K562 (cell line): ENCODE results near the gene BMPER. TPM values are rescaled to one million over a fixed set of nuclear protein-coding genes. Genes with fewer than 3 reads are reported as not detected.

Experiments
- ATAC-seq: fragments of 200-7000 bp; cut with Tn5 transposase; 3 replicates; pipeline ENCODE4 v1.9.1; 2020; ENCODE audit warnings: moderate library complexity
- BruUV-seq: library from RNA; stranded (reverse); fragments of 400-500 nt; replicated peaks from 2 replicates; lab custom pipeline; 2021; lab: Mats Ljungman, UMichigan
- CTCF ChIA-PET: fragments of 300-600 bp; formaldehyde crosslinking; extraction: SDS; loops from one replicate; lab custom pipeline; 2021; ENCODE audit warnings: low intra/inter-chr PET ratio; lab: Yijun Ruan, JAX
- POLR2A ChIA-PET: fragments of 300-600, 350-650 bp; sonication (Branson Sonifier 250); formaldehyde crosslinking; extraction: SDS; loops from one replicate; lab custom pipeline; 2021; ENCODE audit warnings: antibody characterized with exemption, inconsistent platforms; lab: Yijun Ruan, JAX
- DNase-seq, 4 experiments: peaks; one replicate each; pipeline versions ENCODE4 v3.0.0 to v3.0.0-alpha.2; 2011 to 2018; ENCODE audit warnings: low spot score in 3 of 4, mixed read lengths in 3 of 4; ENCODE audit errors: extremely low read depth in 1 of 4
- FAIRE-seq: peaks from 2 replicates; lab custom pipeline; 2011; peaks lifted over from hg19 to GRCh38; lab: Jason Lieb, UNC
- H2AFZ ChIP-seq: 2 replicates; pipeline ENCODE4 v1.6.0; 2011; ENCODE audit warnings: low read depth, low read length, control low read depth, inconsistent platforms
- H3K27ac ChIP-seq: fragments of 200-600 bp; 3 replicates; pipeline ENCODE4 v1.8.0; 2011; ENCODE audit warnings: low read depth, mild to moderate bottlenecking, control low read depth, inconsistent platforms, low read length, moderate library complexity, mixed read lengths; ENCODE audit errors: extremely low read depth
- H3K27me3 ChIP-seq, 2 experiments: fragments of 300-600 bp in 1 of 2; 2 replicates in 1 of 2; 3 replicates in 1 of 2; pipeline versions ENCODE4 v1.6.0 to v1.8.0; 2011; ENCODE audit warnings: inconsistent platforms in 2 of 2, low read length in 2 of 2, mild to moderate bottlenecking in 1 of 2, mixed read lengths in 1 of 2, moderate library complexity in 1 of 2; ENCODE audit not compliant: control insufficient read depth in 2 of 2, insufficient read depth in 2 of 2
- H3K36me3 ChIP-seq: fragments of 300-600 bp; 3 replicates; pipeline ENCODE4 v1.8.0; 2011; ENCODE audit warnings: mild to moderate bottlenecking, low read length, inconsistent platforms; ENCODE audit not compliant: control insufficient read depth, insufficient read depth
- H3K4me1 ChIP-seq, 2 experiments: fragments of 200-600 bp in 1 of 2; replicated peaks in 1 of 2; 2 replicates in 1 of 2; 3 replicates in 1 of 2; pipeline versions ENCODE4 v1.5.1 to v1.8.0; 2011; ENCODE audit warnings: inconsistent platforms in 2 of 2, low read length in 2 of 2, mild to moderate bottlenecking in 1 of 2, mixed read lengths in 1 of 2, moderate library complexity in 1 of 2; ENCODE audit not compliant: control insufficient read depth in 2 of 2, insufficient read depth in 2 of 2
- H3K4me2 ChIP-seq: 2 replicates; pipeline ENCODE4 v1.6.1; 2011; ENCODE audit warnings: low read length, control low read depth, inconsistent platforms, mixed read lengths; ENCODE audit not compliant: insufficient read depth
- H3K4me3 ChIP-seq: fragments of 200-600 bp; sonication (generic), shearing (Covaris generic); 2 replicates; pipeline ENCODE4 v1.5.1; 2016; ENCODE audit warnings: control low read depth, inconsistent platforms
- H3K79me2 ChIP-seq: fragments of 200-600 bp; 3 replicates; pipeline ENCODE4 v1.8.0; 2011; ENCODE audit warnings: low read length, inconsistent platforms; ENCODE audit not compliant: control insufficient read depth, insufficient read depth
- H3K9ac ChIP-seq, 2 experiments: 2 replicates each; pipeline versions ENCODE4 v1.6.0 to v1.6.1; 2011; ENCODE audit warnings: low read depth in 2 of 2, low read length in 2 of 2, control low read depth in 1 of 2, inconsistent platforms in 1 of 2, mild to moderate bottlenecking in 1 of 2, mixed read lengths in 1 of 2; ENCODE audit not compliant: insufficient read depth in 1 of 2
- H3K9me1 ChIP-seq: one replicate; pipeline ENCODE4 v1.6.0; 2011; ENCODE audit warnings: inconsistent platforms, mild to moderate bottlenecking, low read length, moderate library complexity; ENCODE audit not compliant: control insufficient read depth, insufficient read depth
- H3K9me3 ChIP-seq: replicated peaks from 2 replicates; pipeline ENCODE4 v1.5.1; 2011; ENCODE audit warnings: low read depth, low read length, inconsistent platforms; ENCODE audit not compliant: control insufficient read depth, insufficient read depth
- H4K20me1 ChIP-seq: replicated peaks from 2 replicates; pipeline ENCODE4 v1.6.1; 2011; ENCODE audit warnings: low read length, inconsistent platforms, mixed read lengths; ENCODE audit not compliant: control insufficient read depth, insufficient read depth
- AFF1 ChIP-seq, 2 experiments: fragments of 450-650 bp; IDR thresholded peaks; 2 replicates each; pipeline ENCODE4 v1.6.1; 2018; ENCODE audit warnings: mild to moderate bottlenecking in 2 of 2, low read depth in 1 of 2; ENCODE audit not compliant: partially characterized antibody in 2 of 2
- CEBPG ChIP-seq, 3 experiments: fragments of 200-800 bp in 1 of 3; sonication (Bioruptor generic) in 1 of 3; sonication (generic) in 1 of 3; formaldehyde crosslinking in 1 of 3; IDR thresholded peaks in 2 of 3; conservative IDR thresholded peaks in 1 of 3; 2 replicates each; pipeline versions ENCODE4 v1.6.1 to v1.8.0; 2016 to 2022; ENCODE audit warnings: missing compliant biosample characterization in 2 of 3, missing genetic modification characterization in 2 of 3, mild to moderate bottlenecking in 1 of 3, missing genetic modification reagents in 1 of 3
- ELF4 ChIP-seq: fragments of 450-650 bp; formaldehyde crosslinking; IDR thresholded peaks from 2 replicates; pipeline ENCODE4 v1.4.0; 2022; ENCODE audit warnings: missing genetic modification characterization
- GMEB1 ChIP-seq: fragments of 250-450 bp; sonication (Bioruptor Pico); IDR thresholded peaks from 2 replicates; pipeline ENCODE4 v1.4.0; 2020; ENCODE audit warnings: mild to moderate bottlenecking
- NFATC3 ChIP-seq: fragments of 450-650 bp; IDR thresholded peaks from 2 replicates; pipeline ENCODE4 v1.6.1; 2017; ENCODE audit warnings: mild to moderate bottlenecking
- THRA ChIP-seq: fragments of 450-650 bp; IDR thresholded peaks from 2 replicates; pipeline ENCODE4 v1.6.1; 2017; ENCODE audit warnings: mild to moderate bottlenecking, moderate library complexity
- ZNF311 ChIP-seq: fragments of 250-450 bp; sonication (Bioruptor Pico); IDR thresholded peaks from 2 replicates; pipeline ENCODE4 v1.4.0; 2020; ENCODE audit warnings: mild to moderate bottlenecking, moderate library complexity
- ZNF644 ChIP-seq: fragments of 200-800 bp; sonication (Bioruptor generic); IDR thresholded peaks from 2 replicates; pipeline ENCODE4 v1.6.1; 2016; ENCODE audit warnings: low read depth, missing genetic modification characterization, missing compliant biosample characterization
- WGBS: fragments of 100-300 bp; shearing (Covaris generic); methylation state at CpG from one replicate; pipeline ENCODE4 v1.1.6; 2016; ENCODE audit warnings: low coverage, mixed read lengths; ENCODE audit not compliant: insufficient coverage; ENCODE audit errors: missing lambda C conversion rate; 5-methylcytosine and 5-hydroxymethylcytosine counted together
- in situ Hi-C: fragments of 300-500 bp; cut with MboI; formaldehyde crosslinking; loops from 4 replicates; pipeline ENCODE4 v1.15.0; 2018; ENCODE audit warnings: inconsistent platforms, mixed read lengths
- intact Hi-C: fragments of 100-400 bp; cut with micrococcal nuclease; formaldehyde crosslinking; loops from 2 replicates; pipeline ENCODE4 v1.14.2; 2022
- polyA plus RNA-seq, 8 experiments: library from polyadenylated mRNA; depleted of rRNA in 4 of 8; stranded (reverse) in 5 of 8; unstranded in 3 of 8; fragments of >200 nt; fragmentation: Nextera tagmentation in 2 of 8; fragmentation: Illumina TruSeq in 1 of 8; extraction: Ambion mirVana in 2 of 8; extraction: Trizol in 1 of 8; gene quantifications; 2 replicates each; pipeline versions ENCODE4 v1.2.1 to v1.2.3, GENCODE V29; 2011 to 2014; ENCODE audit warnings: inconsistent platforms in 1 of 8, missing spikeins in 1 of 8
- total RNA-seq, 7 experiments: library from RNA; depleted of rRNA in 6 of 7; stranded (reverse); fragments of >200 nt in 6 of 7; fragmentation: Illumina TruSeq in 2 of 7; extraction: Trizol in 2 of 7; gene quantifications; 2 replicates each; pipeline versions ENCODE4 v1.2.1 to v1.2.3, GENCODE V29; 2011 to 2021; ENCODE audit warnings: low replicate concordance in 1 of 7
- TF ChIP-seq, protein P1 (sequence below): sonication (generic); formaldehyde crosslinking; IDR thresholded peaks from 2 replicates; pipeline ENCODE4 v1.8.1; 2022; ENCODE audit warnings: missing genetic modification reagents
- TF ChIP-seq, protein P2 (sequence below): sonication (generic); formaldehyde crosslinking; IDR thresholded peaks from 2 replicates; pipeline ENCODE4 v1.8.1; 2023; ENCODE audit warnings: mild to moderate bottlenecking, missing genetic modification reagents

BMPER gene
- total and polyA plus RNA-seq, 9 of the 15 experiments (the other 6 are each of a cell fraction or from before 2014, with no cell fraction given) = not detected

- in situ Hi-C loops = no loop called here
- no peak for FAIRE-seq
- no TSS peak for BruUV-seq
- TF ChIP-seq CEBPG (CRISPR knock-in tag; IDR thresholded peaks at IDR 0.05) = no peak
- TF ChIP-seq CEBPG (tag; conservative IDR thresholded peaks at IDR 0.05 in 1 of 2, IDR thresholded peaks at IDR 0.05 in 1 of 2) = no peak
- TF ChIP-seq ELF4 = no peak
- no peak for TF ChIP-seq NFATC3
- no peak for TF ChIP-seq AFF1 (IDR thresholded peaks at IDR 0.05; ENCODE audit: low read depth in 1 of 2, partially characterized antibody in 2 of 2)
- TF ChIP-seq, protein P1, sequence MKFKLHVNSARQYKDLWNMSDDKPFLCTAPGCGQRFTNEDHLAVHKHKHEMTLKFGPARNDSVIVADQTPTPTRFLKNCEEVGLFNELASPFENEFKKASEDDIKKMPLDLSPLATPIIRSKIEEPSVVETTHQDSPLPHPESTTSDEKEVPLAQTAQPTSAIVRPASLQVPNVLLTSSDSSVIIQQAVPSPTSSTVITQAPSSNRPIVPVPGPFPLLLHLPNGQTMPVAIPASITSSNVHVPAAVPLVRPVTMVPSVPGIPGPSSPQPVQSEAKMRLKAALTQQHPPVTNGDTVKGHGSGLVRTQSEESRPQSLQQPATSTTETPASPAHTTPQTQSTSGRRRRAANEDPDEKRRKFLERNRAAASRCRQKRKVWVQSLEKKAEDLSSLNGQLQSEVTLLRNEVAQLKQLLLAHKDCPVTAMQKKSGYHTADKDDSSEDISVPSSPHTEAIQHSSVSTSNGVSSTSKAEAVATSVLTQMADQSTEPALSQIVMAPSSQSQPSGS (CRISPR knock-in tag) = no peak
- no peak for TF ChIP-seq ZNF311 (CRISPR knock-in tag)
- TF ChIP-seq THRA = no peak
- no peak for TF ChIP-seq ZNF644
- TF ChIP-seq, protein P2, sequence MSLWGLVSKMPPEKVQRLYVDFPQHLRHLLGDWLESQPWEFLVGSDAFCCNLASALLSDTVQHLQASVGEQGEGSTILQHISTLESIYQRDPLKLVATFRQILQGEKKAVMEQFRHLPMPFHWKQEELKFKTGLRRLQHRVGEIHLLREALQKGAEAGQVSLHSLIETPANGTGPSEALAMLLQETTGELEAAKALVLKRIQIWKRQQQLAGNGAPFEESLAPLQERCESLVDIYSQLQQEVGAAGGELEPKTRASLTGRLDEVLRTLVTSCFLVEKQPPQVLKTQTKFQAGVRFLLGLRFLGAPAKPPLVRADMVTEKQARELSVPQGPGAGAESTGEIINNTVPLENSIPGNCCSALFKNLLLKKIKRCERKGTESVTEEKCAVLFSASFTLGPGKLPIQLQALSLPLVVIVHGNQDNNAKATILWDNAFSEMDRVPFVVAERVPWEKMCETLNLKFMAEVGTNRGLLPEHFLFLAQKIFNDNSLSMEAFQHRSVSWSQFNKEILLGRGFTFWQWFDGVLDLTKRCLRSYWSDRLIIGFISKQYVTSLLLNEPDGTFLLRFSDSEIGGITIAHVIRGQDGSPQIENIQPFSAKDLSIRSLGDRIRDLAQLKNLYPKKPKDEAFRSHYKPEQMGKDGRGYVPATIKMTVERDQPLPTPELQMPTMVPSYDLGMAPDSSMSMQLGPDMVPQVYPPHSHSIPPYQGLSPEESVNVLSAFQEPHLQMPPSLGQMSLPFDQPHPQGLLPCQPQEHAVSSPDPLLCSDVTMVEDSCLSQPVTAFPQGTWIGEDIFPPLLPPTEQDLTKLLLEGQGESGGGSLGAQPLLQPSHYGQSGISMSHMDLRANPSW (CRISPR knock-in tag) = no peak
- no peak for TF ChIP-seq GMEB1 (CRISPR knock-in tag)
These were observed 74.0 kb downstream of the BMPER start for GRCh38 chr7:33979300-33979806.

More at GRCh38 chr7:33979300-33979806, 74.0 kb downstream of the BMPER start:
- POLR2A ChIA-PET = no interaction called here
- Histone ChIP-seq H3K4me1 (no peaks in the 10 kb centered on the region), H2AFZ (no peak overlapping the region), H3K27me3 (no peaks in the 10 kb centered on the region), H3K27ac (no peak overlapping the region), H3K9me1 (no peaks in the 10 kb centered on the region), H3K4me2 (no peak overlapping the region), H3K4me3 (no peak overlapping the region), H3K79me2 (no peaks in the 10 kb centered on the region), H4K20me1 (no peaks in the 10 kb centered on the region), H3K9me3 (no peaks in the 10 kb centered on the region), H3K9ac (no peak overlapping the region), H3K36me3 (no peaks in the 10 kb centered on the region)
- CTCF ChIA-PET = no interaction called here
- DNase-seq (no peak), ATAC-seq (no peak)
- intact Hi-C loops = no loop called here
- 0% methylated on average over 6 of the region's 6 CpGs for WGBS
